Spinal cord (tissue), 10 donors: ENCODE measurements around the gene LONP1. TPM values are rescaled to one million over a fixed set of nuclear protein-coding genes. Genes with fewer than 3 reads are reported as not detected.

Experiments used
- DNase-seq, 6 donors: peaks; one replicate each; pipeline versions ENCODE4 v3.0.0 to v3.0.0-alpha.2; 2013 to 2015; ENCODE audit warnings: low spot score in 6 of 6, low read depth in 4 of 6
- H3K27ac ChIP-seq: one replicate; pipeline ENCODE4 v1.5.1; 2013; ENCODE audit warnings: low read depth, low read length, control low read depth
- H3K27me3 ChIP-seq: one replicate; pipeline ENCODE4 v1.6.1; 2013; ENCODE audit warnings: low read length; ENCODE audit not compliant: control insufficient read depth, insufficient read depth
- H3K36me3 ChIP-seq: one replicate; pipeline ENCODE4 v1.6.1; 2013; ENCODE audit warnings: low read length; ENCODE audit not compliant: control insufficient read depth, insufficient read depth
- H3K4me1 ChIP-seq: one replicate; pipeline ENCODE4 v1.6.1; 2013; ENCODE audit warnings: low read length; ENCODE audit not compliant: control insufficient read depth, insufficient read depth
- H3K4me3 ChIP-seq: one replicate; pipeline ENCODE4 v1.5.1; 2013; ENCODE audit warnings: low read depth, low read length, control low read depth
- H3K9me3 ChIP-seq: one replicate; pipeline ENCODE4 v1.6.1; 2013; ENCODE audit warnings: low read length; ENCODE audit not compliant: control insufficient read depth, insufficient read depth
- WGBS: methylation state at CpG from one replicate; pipeline ENCODE4 v1.1.5; 2013; ENCODE audit warnings: missing lambda C conversion rate; ENCODE audit not compliant: insufficient coverage; 5-methylcytosine and 5-hydroxymethylcytosine counted together
- polyA plus RNA-seq, 2 donors: library from polyadenylated mRNA; unstranded; fragments of 120-200 nt; gene quantifications; one replicate each; pipeline ENCODE4 v1.2.1, GENCODE V29; 2013; ENCODE audit not compliant: insufficient read length in 2 of 2
- total RNA-seq, 2 donors: library from RNA; depleted of rRNA in 1 of 2; stranded (reverse); fragments of 120-200 nt in 1 of 2; fragments of >200 nt in 1 of 2; gene quantifications; one replicate each; pipeline versions ENCODE4 v1.2.3 to v1.2.4, GENCODE V29; 2013 to 2014
- donor health status: healthy.

The LONP1 gene
- total and polyA plus RNA-seq, 4 donors: 29.8 to 79.7 (median 58.9) TPM

- H3K9me3 ChIP-seq: no peaks in the 10 kb centered on the region
- peaks cover 29% of the 10 kb centered on the region for H3K4me1 ChIP-seq
- H3K4me3 ChIP-seq: no peak overlapping the region
- DNase-seq: no peak
- H3K36me3 ChIP-seq: peaks cover 24% of the 10 kb centered on the region
- no peaks in the 10 kb centered on the region for H3K27me3 ChIP-seq
- no peak overlapping the region for H3K27ac ChIP-seq
- 91% methylated on average over 5 of the region's 8 CpGs for WGBS
Observed at GRCh38 chr19:5717215-5717935, 2.6 kb downstream of the LONP1 start.

GRCh38 chr19:5714816-5715215, 5.1 kb downstream of the LONP1 start:
- Histone ChIP-seq H3K9me3 (no peaks in the 10 kb centered on the region), H3K27me3 (no peaks in the 10 kb centered on the region), H3K27ac (no peak overlapping the region), H3K4me3 (no peak overlapping the region), H3K4me1 (peaks cover 21% of the 10 kb centered on the region), H3K36me3 (peaks cover 50% of the 10 kb centered on the region)
- WGBS: 88% methylated on average over 7 of the region's 10 CpGs
- DNase-seq: no peak

GRCh38 chr19:5713228-5713627, 6.7 kb downstream of the LONP1 start:
- WGBS: 94% methylated on average over 8 of the region's 9 CpGs
- Histone ChIP-seq H3K36me3 (peaks cover 63% of the 10 kb centered on the region), H3K9me3 (no peaks in the 10 kb centered on the region), H3K27ac (no peak overlapping the region), H3K4me3 (no peak overlapping the region), H3K4me1 (peaks cover 8% of the 10 kb centered on the region), H3K27me3 (no peaks in the 10 kb centered on the region)
- no peak for DNase-seq

- Histone ChIP-seq H3K27ac (no peak overlapping the region), H3K27me3 (no peaks in the 10 kb centered on the region), H3K9me3 (no peaks in the 10 kb centered on the region), H3K4me3 (no peak overlapping the region), H3K4me1 (no peaks in the 10 kb centered on the region), H3K36me3 (peaks cover 67% of the 10 kb centered on the region)
- DNase-seq: no peak
- WGBS: 92% methylated on average over 25 of the region's 25 CpGs
Observed at GRCh38 chr19:5711713-5712161, 8.2 kb downstream of the LONP1 start.

GRCh38 chr19:5711025-5711424, 8.9 kb downstream of the LONP1 start:
- no peak overlapping the region for H3K4me3 ChIP-seq
- WGBS: 97% methylated on average over 7 of the region's 8 CpGs
- no peaks in the 10 kb centered on the region for H3K27me3 ChIP-seq
- peaks cover 74% of the 10 kb centered on the region for H3K36me3 ChIP-seq
- no peaks in the 10 kb centered on the region for H3K4me1 ChIP-seq
- H3K9me3 ChIP-seq: no peaks in the 10 kb centered on the region
- no peak overlapping the region for H3K27ac ChIP-seq
- DNase-seq: no peak

- Histone ChIP-seq H3K9me3 (no peaks in the 10 kb centered on the region), H3K27me3 (no peaks in the 10 kb centered on the region), H3K36me3 (peaks cover 97% of the 10 kb centered on the region), H3K27ac (no peak overlapping the region), H3K4me1 (no peaks in the 10 kb centered on the region), H3K4me3 (no peak overlapping the region)
- WGBS: 96% methylated on average over 32 of the region's 37 CpGs
- no peak for DNase-seq
Observed at GRCh38 chr19:5707576-5708575, 12.1 kb downstream of the LONP1 start.

- WGBS: 96% methylated on average over 35 of the region's 35 CpGs
- Histone ChIP-seq H3K27ac (no peak overlapping the region), H3K9me3 (no peaks in the 10 kb centered on the region), H3K27me3 (no peaks in the 10 kb centered on the region), H3K36me3 (peaks cover 88% of the 10 kb centered on the region), H3K4me3 (no peak overlapping the region), H3K4me1 (no peaks in the 10 kb centered on the region)
- no peak for DNase-seq
Observed at GRCh38 chr19:5706876-5707573, 12.9 kb downstream of the LONP1 start.

GRCh38 chr19:5705552-5705951, 14.4 kb downstream of the LONP1 start:
- DNase-seq: no peak
- peaks cover 86% of the 10 kb centered on the region for H3K36me3 ChIP-seq
- WGBS: 91% methylated on average over 16 of the region's 16 CpGs
- H3K27me3 ChIP-seq: no peaks in the 10 kb centered on the region
- H3K4me1 ChIP-seq: no peaks in the 10 kb centered on the region
- H3K4me3 ChIP-seq: no peak overlapping the region
- H3K9me3 ChIP-seq: no peaks in the 10 kb centered on the region
- no peak overlapping the region for H3K27ac ChIP-seq
